PFSK-1 (cell line): ENCODE results near the gene AP1G2.

Experiments used
- FOXP2 ChIP-seq: optimal IDR thresholded peaks from 2 replicates; pipeline ENCODE3; 2011; ENCODE audit warnings: borderline replicate concordance, control low read depth, inconsistent platforms; ENCODE audit not compliant: insufficient read depth; ENCODE audit errors: extremely low read length, extremely low read depth
- POLR2AphosphoS5 ChIP-seq: IDR thresholded peaks from 2 replicates; pipeline ENCODE4 v1.6.1; 2012; ENCODE audit warnings: low read depth, mild to moderate bottlenecking, control low read depth, low read length, moderate library complexity
- REST ChIP-seq, 2 experiments: IDR thresholded peaks; 2 replicates each; pipeline versions ENCODE4 v1.6.1 to v1.8.0; 2011 to 2012; ENCODE audit warnings: low read depth in 2 of 2, low read length in 2 of 2, control low read depth in 1 of 2, inconsistent platforms in 1 of 2, mild to moderate bottlenecking in 1 of 2, moderate library complexity in 1 of 2; ENCODE audit not compliant: insufficient read depth in 1 of 2
- SIN3A ChIP-seq: IDR thresholded peaks from 2 replicates; pipeline ENCODE4 v1.6.1; 2012; ENCODE audit warnings: mild to moderate bottlenecking, low read length, moderate library complexity, borderline replicate concordance; ENCODE audit not compliant: insufficient read depth
- TAF1 ChIP-seq: IDR thresholded peaks from 2 replicates; pipeline ENCODE4 v1.6.1; 2012; ENCODE audit warnings: low read length, control low read depth, borderline replicate concordance; ENCODE audit not compliant: insufficient read depth

AP1G2 gene

GRCh38 chr14:23608454-23608853 is 40.9 kb upstream of the AP1G2 start:
- TF ChIP-seq REST (IDR thresholded peaks at IDR 0.05; ENCODE audit: insufficient read depth in 1 of 2, low read depth in 2 of 2, low read length in 2 of 2): no peak
- no peak for TF ChIP-seq SIN3A
- TF ChIP-seq TAF1: no peak
- TF ChIP-seq FOXP2: no peak
- TF ChIP-seq POLR2AphosphoS5: no peak

- TF ChIP-seq REST (IDR thresholded peaks at IDR 0.05; ENCODE audit: insufficient read depth in 1 of 2, low read depth in 2 of 2, low read length in 2 of 2) (no peak), TAF1 (no peak)
Measured at GRCh38 chr14:23605931-23606585, 38.5 kb upstream of the AP1G2 start.

GRCh38 chr14:23604675-23605170 is 37.1 kb upstream of the AP1G2 start:
- TF ChIP-seq REST (IDR thresholded peaks at IDR 0.05; ENCODE audit: insufficient read depth in 1 of 2, low read depth in 2 of 2, low read length in 2 of 2) (no peak), POLR2AphosphoS5 (no peak), TAF1 (no peak), FOXP2 (no peak), SIN3A (no peak)

- TF ChIP-seq TAF1 (no peak), FOXP2 (no peak), REST (IDR thresholded peaks at IDR 0.05; ENCODE audit: insufficient read depth in 1 of 2, low read depth in 2 of 2, low read length in 2 of 2) (no peak), SIN3A (no peak), POLR2AphosphoS5 (no peak)
Measured at GRCh38 chr14:23604148-23604547, 36.6 kb upstream of the AP1G2 start.

GRCh38 chr14:23603103-23603502 is 35.5 kb upstream of the AP1G2 start:
- no peak for TF ChIP-seq FOXP2
